Neural progenitor cell (in vitro differentiated cells): ENCODE results near the gene PLD2. TPM values are rescaled to one million over a fixed set of nuclear protein-coding genes. Genes with fewer than 3 reads are reported as not detected.

Experiments used
- DNase-seq: peaks from one replicate; pipeline ENCODE4 v3.0.0-alpha.2; 2016; ENCODE audit warnings: low spot score
- H2AFZ ChIP-seq: fragments of 200-600 bp; sonication (generic); replicated peaks from 2 replicates; pipeline ENCODE4 v1.6.1; 2016; ENCODE audit warnings: antibody characterized with exemption
- H3F3A ChIP-seq: fragments of 200-600 bp; sonication (generic); 2 replicates; pipeline ENCODE4 v1.6.1; 2016; ENCODE audit warnings: antibody characterized with exemption, low read depth
- H3K27ac ChIP-seq: fragments of 200-600 bp; sonication (generic); 2 replicates; pipeline ENCODE4 v1.5.1; 2016; ENCODE audit warnings: mild to moderate bottlenecking
- H3K27me3 ChIP-seq: fragments of 200-600 bp; sonication (generic); 2 replicates; pipeline ENCODE4 v1.6.1; 2016; ENCODE audit warnings: mild to moderate bottlenecking, moderate library complexity
- H3K36me3 ChIP-seq: fragments of 200-600 bp; sonication (generic); 2 replicates; pipeline ENCODE4 v1.5.1; 2016
- H3K4me1 ChIP-seq: fragments of 200-600 bp; sonication (generic); 2 replicates; pipeline ENCODE4 v1.6.1; 2016; ENCODE audit warnings: mixed run types
- H3K4me2 ChIP-seq: fragments of 200-600 bp; sonication (generic); 2 replicates; pipeline ENCODE4 v1.6.1; 2016
- H3K4me3 ChIP-seq: fragments of 200-600 bp; sonication (generic); 2 replicates; pipeline ENCODE4 v1.5.1; 2016
- H3K79me2 ChIP-seq: fragments of 200-600 bp; sonication (generic); 2 replicates; pipeline ENCODE4 v1.6.1; 2016; ENCODE audit warnings: low read depth
- H3K9ac ChIP-seq: fragments of 200-600 bp; sonication (generic); 2 replicates; pipeline ENCODE4 v1.6.1; 2016
- H3K9me3 ChIP-seq: fragments of 200-600 bp; sonication (generic); 2 replicates; pipeline ENCODE4 v1.5.1; 2016; ENCODE audit warnings: low read depth
- H4K20me1 ChIP-seq: fragments of 200-600 bp; sonication (generic); 2 replicates; pipeline ENCODE4 v1.6.1; 2016; ENCODE audit warnings: low read depth
- H3K27ac Mint-ChIP-seq: 3 replicates; pipeline ENCODE4 v1.8.0; 2021; ENCODE audit warnings: mixed read lengths
- H3K27me3 Mint-ChIP-seq: 2 replicates; pipeline ENCODE4 v1.8.0; 2022; ENCODE audit warnings: low read depth, mild to moderate bottlenecking, inconsistent platforms, moderate library complexity, mixed read lengths; ENCODE audit not compliant: insufficient read depth
- H3K36me3 Mint-ChIP-seq: 3 replicates; pipeline ENCODE4 v1.8.0; 2021; ENCODE audit warnings: mixed read lengths
- H3K4me1 Mint-ChIP-seq: 3 replicates; pipeline ENCODE4 v1.8.0; 2021; ENCODE audit warnings: mixed read lengths
- H3K4me3 Mint-ChIP-seq: 3 replicates; pipeline ENCODE4 v1.8.0; 2021; ENCODE audit warnings: mild to moderate bottlenecking, moderate library complexity, mixed read lengths
- H3K9me3 Mint-ChIP-seq: 3 replicates; pipeline ENCODE4 v1.8.0; 2020; ENCODE audit warnings: mixed read lengths
- EZH2 ChIP-seq: fragments of 200-600 bp; sonication (generic); IDR thresholded peaks from 2 replicates; pipeline ENCODE4 v1.6.1; 2017; ENCODE audit warnings: antibody characterized with exemption, mild to moderate bottlenecking, moderate library complexity
- EZH2phosphoT487 ChIP-seq: fragments of 200-600 bp; sonication (generic); IDR thresholded peaks from 2 replicates; pipeline ENCODE4 v1.6.1; 2017; ENCODE audit warnings: antibody characterized with exemption
- total RNA-seq: library from RNA; depleted of rRNA; stranded (reverse); fragments of >200 nt; gene quantifications from 2 replicates; pipeline ENCODE4 v1.2.3, GENCODE V29; 2015; ENCODE audit warnings: low replicate concordance
- TF ChIP-seq, protein P1 (sequence below): fragments of 200-600 bp; sonication (generic); IDR thresholded peaks from 2 replicates; pipeline ENCODE4 v1.5.1; 2017; ENCODE audit warnings: antibody characterized with exemption, mild to moderate bottlenecking

Gene PLD2
- total RNA-seq, 1 donor from 2014 or later = 23.8 TPM

DNA sequence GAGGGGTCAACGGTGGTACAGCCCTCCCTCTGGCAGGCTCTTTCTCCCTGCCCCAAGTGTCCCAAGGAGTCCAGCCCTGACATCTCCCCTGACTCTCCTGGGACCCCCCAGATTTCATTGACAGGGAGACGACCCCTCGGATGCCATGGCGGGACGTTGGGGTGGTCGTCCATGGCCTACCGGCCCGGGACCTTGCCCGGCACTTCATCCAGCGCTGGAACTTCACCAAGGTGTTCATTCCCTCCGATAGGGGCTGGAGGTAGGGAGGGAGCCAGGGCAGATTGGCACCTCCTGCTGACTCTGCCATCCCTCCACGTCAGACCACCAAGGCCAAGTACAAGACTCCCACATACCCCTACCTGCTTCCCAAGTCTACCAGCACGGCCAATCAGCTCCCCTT, 9.9 kb downstream of the PLD2 start:
- Histone ChIP-seq H3K79me2 (no peaks in the 10 kb centered on the region), H3K36me3 (no peaks in the 10 kb centered on the region), H3F3A (no peaks in the 10 kb centered on the region), H3K4me1 (no peaks in the 10 kb centered on the region), H4K20me1 (no peaks in the 10 kb centered on the region), H2AFZ (no peak overlapping the region), H3K27ac (no peak overlapping the region), H3K27me3 (no peaks in the 10 kb centered on the region), H3K4me2 (no peak overlapping the region), H3K4me3 (no peak overlapping the region), H3K9ac (no peak overlapping the region), H3K9me3 (no peaks in the 10 kb centered on the region)
- Mint-ChIP-seq H3K36me3 (peaks cover 10% of the 10 kb centered on the region), H3K9me3 (peaks cover 2% of the 10 kb centered on the region), H3K27ac (no peak overlapping the region), H3K4me3 (no peak overlapping the region), H3K4me1 (no peaks in the 10 kb centered on the region), H3K27me3 (peaks cover 3% of the 10 kb centered on the region)
- TF ChIP-seq EZH2phosphoT487 = no peak
- TF ChIP-seq, protein P1, sequence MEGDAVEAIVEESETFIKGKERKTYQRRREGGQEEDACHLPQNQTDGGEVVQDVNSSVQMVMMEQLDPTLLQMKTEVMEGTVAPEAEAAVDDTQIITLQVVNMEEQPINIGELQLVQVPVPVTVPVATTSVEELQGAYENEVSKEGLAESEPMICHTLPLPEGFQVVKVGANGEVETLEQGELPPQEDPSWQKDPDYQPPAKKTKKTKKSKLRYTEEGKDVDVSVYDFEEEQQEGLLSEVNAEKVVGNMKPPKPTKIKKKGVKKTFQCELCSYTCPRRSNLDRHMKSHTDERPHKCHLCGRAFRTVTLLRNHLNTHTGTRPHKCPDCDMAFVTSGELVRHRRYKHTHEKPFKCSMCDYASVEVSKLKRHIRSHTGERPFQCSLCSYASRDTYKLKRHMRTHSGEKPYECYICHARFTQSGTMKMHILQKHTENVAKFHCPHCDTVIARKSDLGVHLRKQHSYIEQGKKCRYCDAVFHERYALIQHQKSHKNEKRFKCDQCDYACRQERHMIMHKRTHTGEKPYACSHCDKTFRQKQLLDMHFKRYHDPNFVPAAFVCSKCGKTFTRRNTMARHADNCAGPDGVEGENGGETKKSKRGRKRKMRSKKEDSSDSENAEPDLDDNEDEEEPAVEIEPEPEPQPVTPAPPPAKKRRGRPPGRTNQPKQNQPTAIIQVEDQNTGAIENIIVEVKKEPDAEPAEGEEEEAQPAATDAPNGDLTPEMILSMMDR = no peak
- no peak for TF ChIP-seq EZH2
- DNase-seq = no peak

DNA sequence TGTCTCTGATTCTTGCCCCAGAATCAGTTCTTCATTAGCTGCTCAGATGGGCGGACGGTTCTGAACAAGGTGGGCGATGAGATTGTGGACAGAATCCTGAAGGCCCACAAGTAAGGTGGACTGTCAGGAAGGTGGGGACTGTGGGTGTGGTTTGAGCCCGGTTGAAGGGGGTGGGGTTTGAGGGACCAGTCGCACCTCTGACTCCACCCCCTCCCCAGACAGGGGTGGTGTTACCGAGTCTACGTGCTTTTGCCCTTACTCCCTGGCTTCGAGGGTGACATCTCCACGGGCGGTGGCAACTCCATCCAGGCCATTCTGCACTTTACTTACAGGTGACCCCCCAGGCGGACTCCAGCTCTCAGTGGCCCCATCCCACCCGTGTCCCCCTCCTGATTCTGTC, 11.3 kb downstream of the PLD2 start:
- peaks cover 10% of the 10 kb centered on the region for H3K36me3 Mint-ChIP-seq
- no peak for DNase-seq

DNA sequence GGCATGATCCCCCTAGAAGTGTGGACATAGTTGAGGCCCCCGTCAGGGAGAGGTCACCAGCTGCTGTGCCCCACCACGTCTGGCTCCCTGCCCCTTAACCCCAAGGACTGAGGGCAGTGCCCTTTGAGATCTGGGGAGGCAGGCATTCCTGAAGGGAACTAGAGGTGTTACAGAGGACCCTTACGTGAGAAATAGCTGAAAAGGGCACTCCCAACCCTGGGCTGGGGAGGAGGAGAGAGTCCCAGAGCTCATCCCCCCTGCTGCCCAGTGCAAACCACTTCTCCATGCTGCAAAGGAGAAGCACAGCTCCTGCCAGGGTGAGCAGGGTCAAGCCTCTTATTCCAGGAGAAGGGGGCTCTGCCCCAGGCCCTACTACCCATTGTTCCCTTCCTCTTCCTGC, 15.9 kb downstream of the PLD2 start:
- no peak for TF ChIP-seq EZH2phosphoT487
- no peak for TF ChIP-seq EZH2
- TF ChIP-seq, protein P1 = no peak
- Mint-ChIP-seq H3K36me3 (peaks cover 8% of the 10 kb centered on the region), H3K27ac (no peak overlapping the region), H3K27me3 (no peaks in the 10 kb centered on the region), H3K4me3 (no peak overlapping the region), H3K4me1 (no peaks in the 10 kb centered on the region), H3K9me3 (no peaks in the 10 kb centered on the region)
- Histone ChIP-seq H3K27me3 (no peaks in the 10 kb centered on the region), H4K20me1 (no peaks in the 10 kb centered on the region), H2AFZ (no peak overlapping the region), H3K9me3 (no peaks in the 10 kb centered on the region), H3K36me3 (no peaks in the 10 kb centered on the region), H3F3A (peaks cover 6% of the 10 kb centered on the region), H3K4me2 (no peak overlapping the region), H3K27ac (no peak overlapping the region), H3K4me1 (no peaks in the 10 kb centered on the region), H3K4me3 (no peak overlapping the region), H3K9ac (no peak overlapping the region), H3K79me2 (no peaks in the 10 kb centered on the region)
- DNase-seq = no peak

More for the DNA sequence above, 11.3 kb downstream of the PLD2 start:
- Mint-ChIP-seq H3K4me3 (no peak overlapping the region), H3K9me3 (peaks cover 2% of the 10 kb centered on the region), H3K27me3 (peaks cover 3% of the 10 kb centered on the region), H3K4me1 (no peaks in the 10 kb centered on the region), H3K27ac (no peak overlapping the region)
- Histone ChIP-seq H3K9ac (no peak overlapping the region), H3K4me2 (no peak overlapping the region), H3K4me3 (no peak overlapping the region), H3K9me3 (no peaks in the 10 kb centered on the region), H3K4me1 (no peaks in the 10 kb centered on the region), H3F3A (no peaks in the 10 kb centered on the region), H3K79me2 (no peaks in the 10 kb centered on the region), H3K27ac (no peak overlapping the region), H2AFZ (no peak overlapping the region), H3K27me3 (no peaks in the 10 kb centered on the region), H3K36me3 (no peaks in the 10 kb centered on the region), H4K20me1 (no peaks in the 10 kb centered on the region)
- TF ChIP-seq, protein P1 = no peak
- TF ChIP-seq EZH2phosphoT487 = no peak
- no peak for TF ChIP-seq EZH2
